Keratinocyte (primary cell): Measurements from ENCODE around the gene HPN.
"Not testable (repeated sequence)": the region's sequence is repeated elsewhere in the genome, so short reads cannot be mapped to it uniquely, and the experiment has no call there.

Experiments
- CTCF ChIP-seq, 3 experiments: IDR thresholded peaks in 1 of 3; conservative IDR thresholded peaks in 1 of 3; optimal IDR thresholded peaks in 1 of 3; 2 replicates in 2 of 3; 3 replicates in 1 of 3; pipeline versions ENCODE3 to v1.5.1; 2011; ENCODE audit warnings: low read length in 3 of 3, mild to moderate bottlenecking in 3 of 3, moderate library complexity in 2 of 3, control low read depth in 1 of 3, inconsistent platforms in 1 of 3; ENCODE audit not compliant: insufficient read depth in 2 of 3; ENCODE audit errors: extremely low read depth in 1 of 3
- EZH2 ChIP-seq: IDR thresholded peaks from one replicate; pipeline ENCODE4 v1.6.1; 2012; ENCODE audit warnings: inconsistent platforms, mild to moderate bottlenecking, low read length, moderate library complexity

DNA sequence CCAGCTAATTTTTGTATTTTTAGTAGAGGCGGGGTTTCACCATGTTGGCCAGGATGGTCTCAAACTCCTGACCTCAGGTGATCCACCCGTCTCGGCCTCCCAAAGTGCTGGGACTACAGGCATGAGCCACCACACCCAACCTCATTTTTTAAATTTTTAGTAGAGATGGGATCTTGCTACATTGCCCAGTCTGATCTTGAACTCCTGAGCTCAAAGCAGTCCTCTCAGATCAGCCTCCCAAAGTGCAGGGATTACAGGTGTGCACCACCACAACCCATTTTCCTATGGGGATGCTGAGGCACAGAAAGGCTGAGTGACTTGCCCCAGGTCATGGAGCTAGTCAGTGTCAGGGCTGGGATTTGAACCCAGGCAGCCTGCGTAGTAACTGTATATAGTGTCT is 9.7 kb downstream of the HPN start:
- TF ChIP-seq CTCF (optimal IDR thresholded peaks at IDR 0.05 in 1 of 3, IDR thresholded peaks at IDR 0.05 in 1 of 3, conservative IDR thresholded peaks at IDR 0.05 in 1 of 3; ENCODE audit: extremely low read depth in 1 of 3, insufficient read depth in 2 of 3, low read length in 3 of 3); EZH2: not testable (repeated sequence)
